AG08395 (cell line): ENCODE results near the gene PDE4D.
"Not testable (repeated sequence)": the region's sequence is repeated elsewhere in the genome, so short reads cannot be mapped to it uniquely, and the experiment has no call there.

Experiments
- DNase-seq: peaks from one replicate; pipeline ENCODE4 v3.0.0; 2012; ENCODE audit warnings: mixed read lengths, low spot score

PDE4D gene

DNA sequence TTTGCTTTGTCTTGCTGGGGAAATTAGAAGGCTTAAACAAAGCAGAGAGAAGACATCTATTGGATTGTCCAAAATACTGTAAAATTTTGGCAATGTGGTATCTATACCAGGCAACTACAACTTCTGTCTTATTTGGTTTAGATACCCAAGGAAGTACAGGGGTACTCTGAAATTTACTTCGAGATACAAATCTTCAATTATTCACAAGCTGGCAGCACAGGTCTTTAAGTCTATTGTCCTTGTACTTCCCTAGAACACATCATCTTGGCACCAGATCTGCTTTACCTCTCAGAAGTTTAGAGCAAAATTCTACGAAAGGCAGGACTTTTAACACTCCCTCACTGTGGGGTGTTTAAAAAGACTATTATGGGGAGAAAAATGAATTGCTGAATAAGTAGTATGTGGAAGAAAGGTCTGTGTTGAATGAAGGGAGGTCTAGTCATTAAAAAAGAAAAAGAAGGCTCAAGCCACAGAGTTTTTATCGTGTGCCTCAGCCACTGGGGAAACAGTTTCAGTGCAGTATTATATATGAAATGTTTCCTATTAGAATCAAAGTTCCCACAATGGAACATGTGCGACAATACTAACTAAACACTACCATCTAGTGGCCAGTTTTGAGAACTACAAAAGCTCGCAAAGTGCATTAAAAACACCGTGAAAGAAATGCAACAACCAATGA is 93.7 kb downstream of the PDE4D start:
- peak; percentile 59 for DNase-seq

DNA sequence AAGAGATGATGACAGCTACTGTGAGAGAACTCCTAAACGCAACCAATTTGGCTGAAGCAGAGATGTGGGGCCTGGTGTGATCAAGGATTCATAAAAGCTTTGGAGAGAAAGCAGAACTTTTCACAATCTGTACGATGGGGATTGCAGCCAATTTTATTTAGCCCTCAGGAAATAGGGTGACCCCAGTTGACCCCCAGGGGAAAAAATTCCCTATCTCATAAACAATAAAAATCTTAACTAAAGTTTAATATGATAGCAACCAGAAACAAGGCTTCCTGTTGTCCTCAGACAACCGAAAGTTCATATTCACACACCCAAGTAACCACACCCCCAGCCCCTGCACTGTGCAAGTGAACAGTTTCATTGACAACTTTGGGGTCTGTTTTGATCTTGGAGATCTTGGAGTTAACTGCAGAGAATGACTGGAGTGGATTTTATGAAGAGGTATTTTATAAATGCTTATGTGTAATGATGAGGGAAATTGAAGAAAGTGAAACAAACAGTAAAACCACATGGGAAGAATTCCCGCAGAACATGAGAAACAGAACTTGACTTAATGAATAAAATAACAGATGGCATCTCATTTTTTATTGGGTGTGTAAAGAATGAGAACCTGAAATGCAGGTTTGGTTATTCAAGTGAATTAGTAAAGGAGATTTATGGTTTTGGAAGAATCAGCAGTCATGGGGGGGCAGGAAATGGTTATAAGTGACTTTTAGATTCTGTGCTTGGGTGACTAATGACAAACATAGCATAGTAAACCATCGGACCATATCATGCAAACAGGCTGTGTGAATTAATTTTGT is 94.5 kb downstream of the PDE4D start:
- no peak for DNase-seq

DNA sequence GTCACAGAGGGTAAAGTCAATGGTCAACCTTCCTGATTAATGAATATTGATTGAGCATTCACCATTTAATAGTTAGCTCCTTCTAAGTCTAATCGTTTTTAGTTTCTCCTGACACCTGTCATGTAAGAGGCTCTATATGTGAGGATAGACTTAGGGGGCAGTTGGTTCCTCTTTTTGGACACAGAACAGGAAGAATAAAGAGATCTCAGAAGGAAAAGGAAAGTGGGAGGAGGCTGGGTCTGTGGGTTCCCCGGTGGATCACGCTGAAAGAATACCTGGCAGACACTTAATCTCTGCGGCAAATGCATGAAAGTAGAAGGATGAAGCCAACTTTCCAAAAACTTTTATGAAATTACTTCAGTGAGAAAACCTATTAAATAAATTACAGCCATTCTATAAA is 98.4 kb downstream of the PDE4D start:
- no peak for DNase-seq

DNA sequence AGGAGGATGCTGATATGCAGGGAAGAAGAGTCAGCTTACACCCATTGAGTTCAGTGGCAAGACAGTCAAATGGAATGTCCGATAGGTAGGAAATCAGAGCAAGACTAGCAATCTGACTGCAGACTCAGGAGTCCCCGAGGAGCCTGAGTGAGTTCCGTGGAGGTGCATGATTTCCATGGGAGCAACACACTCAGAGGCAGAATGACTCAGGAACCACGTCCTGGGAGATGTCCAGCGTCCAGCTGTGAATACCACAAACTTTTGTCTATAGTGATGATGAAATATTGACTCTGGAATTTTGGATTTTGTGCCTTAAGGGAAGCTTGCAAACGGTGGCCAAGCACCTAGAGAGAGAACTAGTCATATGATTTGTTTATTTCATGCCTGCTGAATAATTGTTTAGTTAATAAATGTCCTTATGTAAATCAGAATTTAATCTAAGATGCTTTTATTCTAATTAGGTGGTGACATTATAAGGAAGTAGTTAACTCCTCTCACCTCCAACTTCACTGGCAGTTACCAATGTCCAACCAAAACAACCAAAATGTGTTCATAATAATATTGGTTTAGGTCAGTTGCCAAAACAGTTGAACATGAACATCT is 100.4 kb downstream of the PDE4D start:
- peak; percentile 88 for DNase-seq

DNA sequence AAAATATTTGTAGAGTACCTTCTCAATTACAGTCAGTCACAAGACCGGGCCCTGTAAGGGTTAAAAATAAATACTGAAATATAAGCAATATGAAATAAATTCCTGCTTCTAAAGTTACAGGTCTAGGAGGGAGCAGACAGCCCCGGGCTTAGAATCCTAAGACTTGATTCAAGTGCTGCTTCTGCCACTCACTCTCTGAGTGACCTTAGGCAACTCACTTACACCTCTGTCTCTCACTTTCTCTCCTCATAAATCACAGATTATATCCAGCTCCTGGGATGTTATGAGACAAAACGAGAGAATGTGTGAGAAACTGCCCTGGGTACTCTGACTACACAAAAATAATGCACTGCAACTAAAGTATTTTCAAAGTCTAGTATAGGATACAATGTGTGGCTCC is 101.9 kb downstream of the PDE4D start:
- no peak for DNase-seq

DNA sequence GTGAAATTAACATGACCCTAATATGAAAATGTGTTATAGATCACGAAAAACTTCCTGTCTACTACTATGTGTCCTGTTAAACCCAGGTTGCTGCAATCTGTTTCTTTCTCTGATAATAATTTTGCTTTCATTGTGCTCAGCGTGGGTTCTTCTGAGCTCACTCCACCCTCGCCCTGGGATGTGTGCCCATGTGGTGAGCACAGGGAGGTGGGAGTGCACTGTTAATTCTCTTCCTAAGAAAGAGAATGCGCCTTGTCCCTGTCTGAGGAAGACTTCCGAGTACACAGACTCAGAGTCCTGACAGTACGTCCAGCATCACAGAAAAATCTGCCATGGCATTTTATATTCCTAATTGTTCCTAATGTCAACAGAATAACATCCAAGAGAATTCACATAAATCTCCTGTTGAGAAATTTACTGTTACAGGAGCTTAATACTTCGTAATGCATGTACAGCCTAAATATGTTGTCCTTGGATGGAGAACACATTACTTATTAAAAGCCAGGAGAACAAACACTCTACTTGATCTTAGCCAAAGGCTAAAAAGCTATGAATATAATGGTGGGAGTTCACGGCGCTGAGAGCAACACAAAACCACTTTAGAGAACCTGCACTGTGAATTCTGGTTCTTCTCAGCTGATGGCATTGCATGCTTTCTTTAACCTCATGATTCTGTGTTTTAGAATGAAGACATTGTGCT is 102.6 kb downstream of the PDE4D start:
- no peak for DNase-seq

DNA sequence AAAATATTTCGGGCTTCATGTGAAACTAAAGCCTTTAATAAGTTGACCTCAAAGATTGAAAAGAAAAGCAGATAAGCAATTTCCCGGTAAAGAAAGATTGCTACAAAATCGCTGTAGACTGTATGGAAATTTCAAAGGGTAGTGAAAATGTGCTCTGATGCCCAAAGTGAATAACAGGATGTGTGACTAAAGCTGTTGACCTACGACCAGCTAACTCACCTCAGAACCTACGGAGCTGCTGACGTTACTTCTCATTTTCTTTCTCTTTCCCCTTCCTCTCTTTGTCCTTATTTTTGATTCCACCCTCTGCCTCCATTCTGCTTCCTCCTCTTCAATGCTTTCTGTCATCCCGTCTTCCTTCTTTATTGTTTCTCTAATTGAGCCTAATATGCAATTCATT is 103.2 kb downstream of the PDE4D start:
- no peak for DNase-seq

DNA sequence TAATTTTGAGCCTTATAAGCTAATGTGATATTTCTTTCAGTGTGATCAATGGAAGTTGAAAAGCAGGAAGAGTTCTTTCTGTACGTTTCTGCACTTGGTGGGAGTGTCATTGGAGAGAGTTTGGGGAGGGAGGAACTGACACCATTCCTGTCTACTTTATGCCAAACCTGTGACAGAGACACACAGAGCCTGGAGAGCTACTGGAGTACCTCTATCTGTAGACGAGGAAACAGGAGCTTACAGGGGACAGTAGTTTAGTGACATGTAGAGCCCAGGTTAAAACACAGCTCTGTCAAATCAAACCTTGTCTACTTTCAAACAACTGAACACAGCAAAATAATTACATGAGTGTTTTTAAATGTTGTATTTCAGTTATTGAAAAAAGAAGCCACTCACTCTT is 103.6 kb downstream of the PDE4D start:
- no peak for DNase-seq

DNA sequence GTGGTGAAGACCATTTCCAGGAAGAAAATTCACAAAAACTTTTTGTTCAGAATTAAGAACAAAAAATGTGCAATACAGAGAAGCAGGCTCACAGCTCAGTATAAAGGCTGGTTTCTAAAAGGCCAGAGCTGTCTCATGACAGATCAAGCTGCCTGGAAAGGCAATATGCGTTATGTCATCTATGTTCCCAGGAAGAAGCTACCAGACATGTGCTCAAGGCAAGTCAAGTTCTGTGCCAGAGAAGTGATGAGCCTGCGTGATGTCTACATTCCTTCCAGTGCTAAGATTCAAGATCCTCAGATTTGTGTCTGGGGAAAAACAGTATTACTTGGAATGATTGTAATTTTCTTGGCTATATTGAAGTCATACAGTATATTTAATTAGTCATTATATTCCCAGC is 104.3 kb downstream of the PDE4D start:
- DNase-seq, result no peak

DNA sequence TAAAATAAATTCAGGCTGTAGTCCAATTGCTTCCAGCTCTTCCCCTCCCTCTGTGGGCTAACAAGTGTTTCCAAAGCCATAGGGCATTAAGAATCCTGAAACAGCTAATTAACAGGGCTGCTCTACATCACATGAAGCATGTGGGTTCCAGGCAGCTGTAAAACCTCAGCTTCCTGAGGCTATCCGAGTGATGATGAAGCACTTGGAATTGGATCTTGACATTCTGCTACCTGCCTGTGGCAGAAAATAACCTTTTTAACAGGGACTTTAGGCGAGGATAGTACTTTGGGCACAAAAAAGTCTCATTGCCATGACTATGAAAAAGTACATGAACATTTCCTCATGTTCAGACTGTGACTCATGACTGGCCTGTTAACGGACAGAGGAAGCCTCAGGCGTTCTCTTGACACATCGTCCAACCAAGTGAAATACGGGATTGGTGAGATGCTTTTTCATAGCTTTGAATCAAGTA is 107.2 kb downstream of the PDE4D start:
- DNase-seq, result peak; percentile 72

DNA sequence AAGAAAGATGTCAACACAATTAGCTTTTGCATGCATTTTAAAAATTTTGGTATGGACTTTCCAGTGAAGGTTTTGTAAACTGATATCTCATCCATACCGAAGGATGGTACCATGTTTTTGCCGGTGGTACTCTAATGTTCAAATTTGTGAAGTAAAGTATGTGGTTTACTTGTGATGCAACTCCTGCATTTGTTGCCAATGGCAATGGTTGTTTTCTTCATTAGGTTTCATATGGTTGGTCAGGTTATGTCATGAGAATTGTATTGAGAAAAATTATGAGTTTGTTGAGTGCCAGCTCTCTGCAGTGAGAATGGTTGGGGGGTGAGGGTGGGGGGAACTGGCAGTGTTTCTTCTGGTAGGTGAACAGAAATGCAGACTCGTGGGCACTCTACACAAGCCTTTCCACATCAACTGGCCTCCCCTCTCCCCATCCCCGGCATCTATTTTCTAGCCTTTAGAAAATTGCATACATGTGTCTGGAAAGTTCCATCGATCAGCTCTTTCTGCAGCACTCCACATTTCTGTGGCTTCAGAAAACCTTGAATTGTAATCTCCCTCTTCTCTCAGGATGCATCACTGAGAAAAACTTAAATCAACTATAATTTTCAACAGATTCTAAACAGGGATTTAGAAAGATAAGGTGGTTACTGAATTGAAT is 107.7 kb downstream of the PDE4D start:
- no peak for DNase-seq

DNA sequence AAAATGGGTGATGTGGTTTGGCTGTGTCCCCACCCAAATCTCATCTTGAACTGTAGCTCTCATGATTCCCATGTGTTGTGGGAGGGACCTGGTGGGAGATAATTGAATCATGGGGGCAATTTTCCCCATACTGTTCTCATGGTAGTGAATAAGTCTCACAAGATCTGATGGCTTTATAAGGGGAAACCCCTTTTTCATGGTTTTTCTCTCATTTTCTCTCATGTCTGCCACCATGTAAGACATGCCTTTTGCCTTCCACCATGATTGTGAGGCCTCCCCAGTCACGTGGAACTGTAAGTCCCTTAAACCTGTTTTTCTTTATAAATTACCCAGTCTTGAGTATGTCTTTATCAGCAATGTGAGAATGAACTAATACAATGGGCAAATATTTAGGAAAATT is 108.8 kb downstream of the PDE4D start:
- not testable (repeated sequence) for DNase-seq

DNA sequence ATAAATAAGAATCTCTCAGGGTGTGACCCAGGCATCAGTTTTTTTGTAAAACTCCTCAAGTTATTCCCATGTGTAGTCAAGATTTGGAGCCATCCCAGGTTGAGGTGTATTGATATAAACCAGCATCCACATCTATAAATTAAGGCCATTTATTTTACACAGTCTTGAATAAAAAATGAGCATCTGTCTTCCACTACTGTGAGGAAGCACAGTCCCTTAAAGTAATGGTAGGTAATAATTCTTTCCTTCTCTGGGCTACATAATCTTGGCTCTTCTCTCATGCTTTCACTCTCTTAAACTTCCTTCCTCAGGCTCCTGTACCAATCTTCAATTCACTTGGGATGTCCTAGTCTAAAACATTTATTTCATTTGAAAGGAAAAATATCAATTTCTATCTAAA is 110.3 kb downstream of the PDE4D start:
- DNase-seq, result no peak

DNA sequence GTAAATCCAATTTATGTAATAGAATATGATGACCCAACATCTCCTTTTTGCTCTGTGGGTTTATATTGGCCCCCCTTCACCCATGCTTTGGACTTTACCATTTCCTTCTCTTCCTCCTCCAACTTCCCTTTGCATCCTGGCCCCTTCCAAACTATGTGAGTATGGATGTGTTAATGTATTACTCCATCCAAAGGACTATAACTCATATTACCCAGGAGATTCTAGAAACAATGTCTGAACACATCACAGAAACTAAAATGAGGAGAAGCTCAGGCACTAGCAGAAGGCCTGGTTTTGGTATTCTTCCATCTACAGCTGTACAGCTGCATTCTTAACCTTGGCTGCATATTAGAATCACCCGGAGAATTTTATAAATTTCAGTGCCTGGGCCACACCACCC is 110.7 kb downstream of the PDE4D start:
- DNase-seq, result no peak

DNA sequence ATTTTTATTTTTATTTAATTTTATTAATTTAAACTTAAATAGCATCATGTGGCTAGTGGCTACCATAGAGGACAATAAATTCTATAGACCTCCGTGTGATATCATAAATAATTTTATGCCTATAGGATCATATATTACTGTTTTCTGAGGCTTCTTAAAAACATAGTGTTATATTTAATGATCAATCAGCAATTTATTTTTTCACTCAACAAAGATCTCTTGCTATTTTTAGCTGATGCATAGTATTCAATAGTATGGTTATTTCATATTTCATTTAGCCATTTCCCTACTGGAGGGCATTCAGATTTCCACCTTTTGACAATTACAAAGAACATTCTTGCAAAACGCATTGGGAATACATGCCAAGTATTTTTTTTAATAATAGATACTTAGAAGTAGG is 114.1 kb downstream of the PDE4D start:
- DNase-seq, result no peak

DNA sequence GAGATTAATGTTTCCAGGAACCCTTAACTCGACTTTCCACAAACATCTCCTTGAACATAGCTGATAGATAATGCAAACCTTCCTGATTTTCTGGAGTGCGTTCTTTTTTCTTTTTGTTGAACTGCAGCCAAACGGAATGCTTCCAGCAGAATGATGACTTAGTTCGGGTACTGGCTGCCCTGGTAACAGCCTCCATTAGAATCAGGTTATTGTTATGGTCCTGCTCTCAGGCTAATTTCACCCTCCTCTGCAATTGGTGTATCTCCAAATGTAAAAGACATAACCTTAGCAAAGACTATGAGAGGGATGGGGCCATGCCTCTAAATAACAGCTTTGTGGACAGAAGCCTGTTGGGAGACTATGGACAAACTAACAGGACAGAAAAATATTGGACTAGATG is 116.5 kb downstream of the PDE4D start:
- DNase-seq, result no peak

DNA sequence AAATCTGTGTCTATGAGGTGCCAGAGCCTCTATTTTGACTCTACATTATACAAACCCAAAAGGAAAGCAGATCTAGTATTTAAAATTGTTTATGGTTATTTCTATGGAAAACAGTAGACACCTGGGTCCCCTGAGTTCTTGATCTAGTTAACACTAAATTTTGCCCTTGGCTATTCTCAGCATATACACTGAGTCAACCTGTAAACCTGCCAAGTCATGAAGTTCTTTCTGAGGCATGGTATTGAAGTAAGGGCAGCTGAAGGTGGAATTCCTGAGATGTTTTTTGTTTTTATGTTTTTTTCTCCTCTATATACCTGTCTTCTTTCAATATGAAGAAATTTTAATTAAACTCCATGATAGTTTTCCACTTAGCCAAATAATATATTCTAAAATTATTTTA is 120.2 kb downstream of the PDE4D start:
- no peak for DNase-seq

DNA sequence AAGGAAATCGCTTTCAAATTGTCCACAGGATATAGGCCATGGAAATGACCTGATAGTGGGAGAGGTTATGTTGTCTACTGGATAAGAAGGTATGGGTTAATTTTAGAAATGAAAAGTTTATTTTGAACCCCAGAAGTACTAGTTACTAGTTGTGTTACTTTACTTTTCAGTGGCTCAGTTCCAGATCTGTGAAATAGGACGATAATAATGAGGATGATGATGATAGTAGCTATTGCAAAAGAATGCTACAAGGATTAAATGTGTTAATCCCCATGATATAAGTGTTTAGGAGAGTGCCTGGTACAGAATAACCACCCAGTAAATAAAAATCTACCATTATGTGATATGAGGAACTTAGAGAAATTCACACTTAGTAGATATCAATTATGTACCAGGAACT is 120.8 kb downstream of the PDE4D start:
- no peak for DNase-seq

DNA sequence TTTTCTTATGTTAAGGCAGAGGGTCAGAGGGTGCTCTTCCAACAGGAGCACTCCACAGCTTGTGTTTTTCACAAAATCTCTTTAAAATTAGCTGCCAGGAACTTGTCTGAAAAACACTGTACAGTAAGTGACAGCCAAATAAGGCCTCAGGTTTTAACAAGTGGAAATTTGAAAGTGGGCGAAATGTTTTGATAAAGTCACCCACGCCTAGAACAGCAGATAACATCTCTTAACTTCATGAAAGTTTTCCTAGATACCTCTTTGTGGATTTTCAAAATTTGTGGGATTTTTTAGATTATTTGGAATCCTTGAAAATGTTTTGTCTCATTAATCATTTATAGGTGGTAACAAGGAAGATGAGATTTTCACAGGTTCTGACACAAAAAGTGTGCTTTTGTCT is 121.3 kb downstream of the PDE4D start:
- DNase-seq, result no peak

DNA sequence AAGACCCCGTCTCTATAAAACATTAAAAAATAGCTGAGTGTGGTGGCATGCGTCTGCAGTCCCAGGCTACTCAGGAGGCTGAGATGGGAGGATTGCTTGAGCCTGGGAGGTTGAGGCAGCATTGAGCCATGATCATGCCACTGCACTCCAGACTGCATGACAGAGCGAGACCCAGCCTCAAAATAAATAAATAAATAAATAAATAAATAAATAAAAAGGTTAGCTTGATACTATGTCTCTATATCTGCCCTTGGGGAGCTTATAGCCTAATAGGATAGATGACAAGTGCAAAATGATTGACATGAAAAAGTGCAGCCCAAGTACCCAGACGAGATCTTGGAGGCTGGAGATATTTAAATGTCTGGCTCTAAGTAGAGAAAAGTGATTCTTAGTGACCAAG is 122.6 kb downstream of the PDE4D start:
- no peak for DNase-seq

DNA sequence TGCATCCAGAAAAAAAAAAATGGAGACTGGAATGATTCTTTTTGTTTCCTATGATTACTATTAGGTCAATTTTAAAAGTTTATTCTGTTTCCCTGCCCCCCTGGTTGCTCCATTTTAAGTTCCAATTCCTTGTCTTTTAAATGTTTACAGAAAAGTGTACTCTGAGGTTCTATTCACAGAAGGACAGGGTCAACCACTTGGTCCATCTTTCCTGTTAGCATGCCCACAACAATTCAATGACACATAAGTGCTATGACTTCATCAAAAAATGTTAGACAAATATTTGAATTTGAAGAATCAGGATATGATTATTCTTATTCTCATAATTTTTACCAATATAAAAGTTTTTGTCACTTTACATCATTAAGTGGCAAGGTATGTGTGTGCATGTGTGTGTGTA is 123.7 kb downstream of the PDE4D start:
- DNase-seq, result no peak

DNA sequence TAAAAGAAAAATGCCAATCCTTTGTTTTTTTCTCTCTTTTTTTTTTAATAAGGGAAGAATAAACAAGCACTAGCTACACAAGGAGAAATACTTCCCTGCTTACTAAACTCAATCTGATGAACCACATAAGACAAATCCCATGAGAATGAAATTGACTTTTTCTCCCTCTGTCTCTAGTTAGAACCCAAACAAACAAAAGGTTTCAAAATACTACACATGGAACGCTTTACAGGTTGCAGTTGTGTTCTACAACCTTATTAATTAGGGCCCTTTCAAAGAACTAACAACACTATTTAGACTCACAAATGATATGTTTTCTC is 124.5 kb downstream of the PDE4D start:
- DNase-seq, result no peak
